GM21529 (cell line): ENCODE results near the gene ARHGAP15.
"Not testable (repeated sequence)": the region's sequence is repeated elsewhere in the genome, so short reads cannot be mapped to it uniquely, and the experiment has no call there.

Experiments
- ATAC-seq: cut with Tn5 transposase; IDR thresholded peaks from one replicate; pipeline ENCODE4 v1.9.1; 2021; ENCODE audit not compliant: unreplicated experiment

Gene ARHGAP15

GRCh38 chr2:143521396-143521795 lies 392.2 kb downstream of the ARHGAP15 start:
- ATAC-seq = no peak

- no peak for ATAC-seq
Measured at GRCh38 chr2:143522699-143523098, 393.5 kb downstream of the ARHGAP15 start.

- ATAC-seq = no peak
Measured at GRCh38 chr2:143524119-143524553, 394.9 kb downstream of the ARHGAP15 start.

DNA sequence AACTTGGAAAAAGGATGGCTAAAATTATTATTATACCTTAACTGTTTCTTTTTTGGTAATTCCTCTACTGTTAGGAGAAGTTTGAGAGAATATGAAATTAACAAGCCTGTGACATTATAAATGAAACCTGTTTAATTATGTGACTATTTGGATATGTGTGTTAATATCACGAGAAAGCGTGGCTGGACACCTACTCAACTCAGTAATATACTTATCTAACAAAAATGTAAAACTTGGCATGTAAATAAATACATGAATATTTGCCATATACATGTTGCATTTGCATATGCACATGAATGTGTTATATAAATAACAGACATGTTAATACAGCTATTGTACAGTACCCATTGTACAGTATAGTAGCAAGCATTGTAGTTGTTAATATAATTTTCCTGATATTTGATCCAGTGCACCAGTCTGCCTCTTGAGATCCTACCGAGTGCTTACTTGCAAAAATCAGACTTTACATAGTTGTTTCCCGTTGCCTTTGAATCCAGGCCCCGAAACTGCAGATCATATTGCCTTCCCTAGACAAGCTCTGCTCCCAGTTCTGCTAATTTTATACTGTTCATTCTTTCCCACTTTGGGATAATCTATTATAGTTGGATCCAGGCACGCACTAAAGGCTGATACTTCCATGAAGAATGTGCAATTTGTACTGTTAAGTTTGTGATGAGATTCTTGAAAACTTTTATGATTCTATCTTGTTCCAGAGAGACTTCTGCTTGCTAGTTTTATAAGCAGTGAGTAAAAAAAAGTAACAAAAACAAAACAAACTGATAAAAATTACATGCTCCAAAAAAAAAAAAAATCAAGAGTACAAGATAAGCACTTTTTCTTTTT lies 395.6 kb downstream of the ARHGAP15 start:
- ATAC-seq = no peak

GRCh38 chr2:143525402-143525860 lies 396.2 kb downstream of the ARHGAP15 start:
- ATAC-seq = no peak

DNA sequence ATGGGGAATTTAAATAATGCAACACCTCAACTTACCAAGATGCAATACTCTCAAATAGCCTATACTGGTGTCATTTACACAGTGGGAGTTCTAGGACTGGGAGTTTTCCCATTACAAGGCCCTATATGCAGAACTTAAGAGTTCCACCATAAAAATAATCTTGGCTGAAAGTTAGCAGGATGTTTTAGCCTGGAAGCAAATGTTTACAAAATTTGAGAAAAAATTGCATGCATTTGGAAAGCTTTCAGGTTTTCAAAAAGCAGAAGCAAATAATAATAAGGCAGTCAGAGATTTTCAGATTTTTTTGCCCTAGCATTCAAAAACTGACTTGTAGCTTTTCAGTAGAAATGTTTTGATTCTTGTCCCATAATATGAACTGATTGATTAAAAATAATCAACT lies 397.3 kb downstream of the ARHGAP15 start:
- ATAC-seq = no peak

DNA sequence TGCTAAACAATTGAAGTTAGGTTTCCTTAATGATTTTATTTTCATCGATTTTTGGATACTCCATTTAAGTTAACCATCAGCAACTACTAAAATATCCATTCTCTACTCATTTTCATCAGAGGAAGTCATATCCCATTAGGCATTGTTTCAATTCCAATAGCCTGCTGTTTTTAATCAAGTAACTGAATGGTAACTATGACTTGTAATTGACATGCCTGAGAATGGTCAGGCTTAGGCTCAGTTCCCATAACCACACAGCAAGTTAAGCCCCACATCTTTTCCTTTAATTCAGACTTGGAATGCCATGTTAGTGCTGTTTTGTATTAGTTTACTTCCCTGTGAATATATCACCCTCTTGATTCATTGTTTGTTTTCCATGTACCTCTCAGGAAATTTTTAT lies 398.8 kb downstream of the ARHGAP15 start:
- ATAC-seq = no peak

DNA sequence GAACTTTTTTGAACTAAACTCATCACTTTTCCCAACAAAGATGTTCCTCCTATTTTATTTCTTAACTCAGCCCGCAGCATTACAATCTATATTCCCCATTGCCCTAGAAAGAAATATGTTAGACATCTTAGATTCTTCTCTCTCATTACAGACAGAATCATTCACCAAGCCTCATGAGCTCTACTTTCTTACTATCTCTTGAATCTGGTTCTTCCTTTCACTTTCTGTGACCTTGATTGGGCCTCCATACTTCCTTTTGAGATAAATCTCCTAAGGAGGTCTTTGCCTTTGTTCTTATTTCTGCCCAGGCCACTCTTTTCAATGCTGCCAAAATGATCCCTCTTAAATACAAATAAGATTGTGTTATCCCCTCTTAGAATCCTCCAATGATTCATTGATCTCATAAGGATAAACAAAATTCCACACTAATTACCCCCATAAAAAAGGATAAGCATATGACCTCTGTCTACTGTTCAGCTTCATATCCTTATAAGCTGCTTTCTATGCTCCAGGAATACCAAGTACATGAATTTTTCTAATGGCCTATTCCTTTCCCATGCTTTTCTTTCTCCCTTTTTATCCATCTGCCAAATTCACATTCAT lies 400.0 kb downstream of the ARHGAP15 start:
- ATAC-seq = no peak

- no peak for ATAC-seq
Measured at GRCh38 chr2:143530758-143531157, 401.5 kb downstream of the ARHGAP15 start.

- ATAC-seq = no peak
Measured at GRCh38 chr2:143532061-143532460, 402.8 kb downstream of the ARHGAP15 start.

GRCh38 chr2:143533846-143534245 lies 404.6 kb downstream of the ARHGAP15 start:
- no peak for ATAC-seq

GRCh38 chr2:143535802-143536201 lies 406.6 kb downstream of the ARHGAP15 start:
- ATAC-seq = no peak

DNA sequence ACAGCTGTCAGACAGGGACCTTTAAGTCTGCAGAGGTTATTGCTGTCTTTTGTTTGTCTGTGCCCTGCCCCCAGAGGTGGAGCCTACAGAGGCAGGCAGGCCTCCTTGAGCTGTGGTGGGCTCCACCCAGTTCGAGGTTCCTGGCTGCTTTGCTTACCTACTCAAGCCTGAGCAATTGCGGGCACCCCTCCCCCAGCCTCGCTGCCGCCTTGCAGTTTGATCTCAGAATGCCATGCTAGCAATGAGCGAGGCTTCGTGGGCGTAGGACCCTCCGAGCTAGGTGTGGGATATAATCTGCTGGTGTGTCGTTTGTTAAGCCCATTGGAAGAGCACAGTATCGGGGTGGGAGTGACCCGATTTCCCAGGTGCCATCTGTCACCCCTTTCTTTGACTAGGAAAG lies 412.7 kb downstream of the ARHGAP15 start:
- not testable (repeated sequence) for ATAC-seq

DNA sequence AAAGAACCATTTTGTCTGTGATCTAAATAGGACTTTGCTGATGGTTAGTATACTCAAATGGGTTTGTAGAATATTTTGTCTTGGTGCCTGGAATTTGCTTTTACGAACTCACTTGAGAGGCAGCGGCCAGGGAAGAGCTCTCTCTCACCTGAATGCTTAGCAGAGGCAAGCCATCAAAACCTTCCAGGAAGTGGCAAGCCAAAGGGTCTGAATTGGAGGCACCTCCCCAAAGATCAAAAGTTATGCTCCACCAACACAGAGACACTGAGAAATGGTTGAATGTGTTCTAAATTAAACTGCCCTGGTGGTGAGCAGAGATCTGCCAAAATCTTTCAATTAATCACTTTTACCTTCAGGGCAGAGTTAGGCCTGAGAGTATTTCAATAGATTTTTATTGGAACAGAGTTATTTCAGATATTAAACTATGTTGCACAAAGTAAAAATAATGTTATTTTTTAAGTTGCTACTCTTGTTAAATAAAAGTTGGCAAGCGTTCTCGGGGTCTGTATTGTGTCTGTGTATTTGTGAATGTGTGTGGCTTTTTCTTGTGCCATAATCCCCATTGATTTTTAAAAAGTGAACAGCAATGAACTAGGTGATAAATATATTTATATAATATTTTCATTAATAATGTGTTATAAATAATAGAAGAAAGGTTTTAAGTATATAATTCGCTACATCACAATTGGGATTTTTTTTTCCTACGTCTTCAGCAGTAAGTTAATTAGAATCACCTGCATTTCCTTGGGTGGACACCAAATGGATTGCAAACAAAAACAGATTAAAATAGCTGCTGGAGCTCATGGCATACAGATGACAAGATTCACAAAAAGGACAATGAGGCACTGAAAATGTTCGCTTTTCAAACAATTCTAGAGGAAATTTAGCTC lies 416.1 kb downstream of the ARHGAP15 start:
- ATAC-seq = no peak

GRCh38 chr2:143545949-143546255 lies 416.7 kb downstream of the ARHGAP15 start:
- no peak for ATAC-seq

DNA sequence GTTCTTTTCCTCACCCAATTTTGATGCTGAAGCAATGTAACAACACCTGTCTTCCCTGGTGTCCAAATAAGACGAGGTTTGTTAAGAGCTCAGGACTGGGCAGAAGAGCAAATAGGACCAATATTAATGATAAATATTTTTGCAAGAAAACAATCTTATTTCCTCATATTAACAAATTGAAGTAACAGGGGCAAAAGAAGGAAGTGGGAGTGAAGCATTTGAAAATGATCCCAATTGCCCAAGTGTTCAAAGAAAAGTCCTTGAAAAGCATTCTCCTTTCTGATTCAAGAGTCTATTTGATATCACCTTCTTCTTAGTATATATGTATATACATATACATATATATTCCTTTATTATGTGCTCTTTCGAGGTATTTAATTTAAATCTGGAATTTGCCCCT lies 418.8 kb downstream of the ARHGAP15 start:
- ATAC-seq = no peak

- no peak for ATAC-seq
Measured at GRCh38 chr2:143550500-143550899, 421.3 kb downstream of the ARHGAP15 start.

DNA sequence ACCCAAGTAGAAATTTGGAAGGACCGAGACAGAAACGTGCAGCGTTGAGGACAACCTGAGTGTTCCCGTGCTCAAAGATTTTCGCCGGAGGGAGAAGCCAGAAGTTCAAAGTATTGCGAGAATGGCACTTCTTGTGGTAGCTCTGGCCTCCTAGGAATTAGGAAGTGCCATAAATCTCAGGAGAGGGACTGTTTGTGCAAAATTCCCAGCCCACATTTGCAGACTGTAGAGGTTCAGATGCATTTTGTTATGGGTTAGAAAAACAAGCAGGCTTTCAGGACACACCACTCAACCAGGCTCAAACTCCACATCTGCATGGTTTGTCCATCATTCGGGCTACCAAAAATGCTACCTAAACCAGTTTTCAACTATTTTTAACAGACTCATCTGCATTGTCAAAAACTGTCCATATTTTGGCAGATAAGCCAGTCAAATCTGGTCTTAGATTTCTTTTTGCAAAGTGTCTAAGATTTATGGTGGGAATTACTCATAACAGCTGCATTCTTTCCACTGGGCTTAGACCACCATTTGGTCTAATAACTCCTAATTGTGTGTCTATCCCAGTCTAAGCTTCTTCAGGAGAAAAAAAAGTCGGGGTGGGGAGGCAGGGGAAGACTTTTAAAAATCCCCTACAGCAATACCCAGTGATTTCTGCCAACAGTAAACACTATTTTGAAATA lies 422.9 kb downstream of the ARHGAP15 start:
- ATAC-seq = no peak

- ATAC-seq = no peak
Measured at GRCh38 chr2:143553261-143553660, 424.0 kb downstream of the ARHGAP15 start.

DNA sequence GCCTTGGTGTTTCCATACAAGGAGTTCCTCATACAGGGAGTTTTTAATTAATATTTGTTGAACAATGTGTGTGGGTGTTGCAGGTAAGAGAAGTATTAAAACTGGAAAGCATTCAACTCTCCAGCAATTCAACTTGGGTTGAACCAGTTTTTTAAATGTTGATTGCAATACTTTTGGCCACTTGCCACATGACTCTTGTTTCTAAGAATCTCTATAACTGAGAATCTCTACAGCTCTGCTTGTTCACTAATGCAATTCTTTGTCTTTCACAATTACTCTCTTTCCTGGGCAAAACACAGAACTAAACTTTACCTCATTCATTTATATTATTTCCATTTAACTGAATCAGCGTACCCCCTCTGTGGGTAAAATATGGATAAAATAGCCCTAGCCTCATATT lies 429.4 kb downstream of the ARHGAP15 start:
- no peak for ATAC-seq

DNA sequence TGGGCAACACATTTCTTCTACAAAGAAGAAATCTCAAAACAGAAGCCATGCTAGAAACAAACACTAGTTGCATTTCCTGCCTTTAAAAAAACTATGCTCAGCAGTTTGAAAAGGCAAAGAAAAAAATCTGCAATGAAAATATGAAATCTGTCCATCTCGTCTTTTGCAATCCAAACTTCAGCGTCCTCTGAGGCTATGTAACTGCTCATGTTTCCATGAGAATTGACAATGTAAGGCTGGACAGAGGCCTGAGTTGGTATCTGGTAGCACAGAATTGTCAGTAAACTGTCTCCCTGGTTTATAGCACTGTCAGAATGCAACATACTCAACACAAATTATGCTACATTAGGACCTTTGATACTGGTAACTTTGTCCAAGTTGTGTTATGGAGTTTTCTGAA lies 429.9 kb downstream of the ARHGAP15 start:
- no peak for ATAC-seq
